HepG2 (cell line): ENCODE results near the gene SETD2. TPM values are rescaled to one million over a fixed set of nuclear protein-coding genes. Genes with fewer than 3 reads are reported as not detected.
"Not testable (repeated sequence)": the region's sequence is repeated elsewhere in the genome, so short reads cannot be mapped to it uniquely, and the experiment has no call there.

Experiments
- ATAC-seq: fragments of 200-7000 bp; cut with Tn5 transposase; 3 replicates; pipeline ENCODE4 v1.9.1; 2020; ENCODE audit warnings: mild to moderate bottlenecking, moderate library complexity
- BruUV-seq: library from RNA; stranded (reverse); fragments of 400-500 nt; replicated peaks from 2 replicates; lab custom pipeline; 2021; lab: Mats Ljungman, UMichigan
- CTCF ChIA-PET: fragments of 300-600 bp; formaldehyde crosslinking; extraction: SDS; loops from one replicate; lab custom pipeline; 2021; ENCODE audit warnings: low total read pairs, inconsistent platforms, low intra/inter-chr PET ratio; lab: Yijun Ruan, JAX
- POLR2A ChIA-PET: fragments of 350-600 bp; sonication (Branson Sonifier 250); formaldehyde crosslinking; loops from one replicate; lab custom pipeline; 2020; ENCODE audit warnings: antibody characterized with exemption, inconsistent platforms; lab: Yijun Ruan, JAX
- DNase-seq: peaks from one replicate; pipeline ENCODE4 v3.0.0-alpha.2; 2015; ENCODE audit warnings: low spot score
- FAIRE-seq: peaks from 3 replicates; lab custom pipeline; 2011; peaks lifted over from hg19 to GRCh38; lab: Jason Lieb, UNC
- H2AFZ ChIP-seq: one replicate; pipeline ENCODE4 v1.6.1; 2011; ENCODE audit warnings: low read length, inconsistent platforms
- H3K27ac ChIP-seq: fragments of 300-600 bp; 3 replicates; pipeline ENCODE4 v1.8.0; 2011; ENCODE audit warnings: mixed run types, mild to moderate bottlenecking, mixed read lengths, low read length, inconsistent platforms; ENCODE audit not compliant: insufficient read depth; ENCODE audit errors: extremely low read length
- H3K27me3 ChIP-seq, 2 experiments: fragments of 200-600 bp in 1 of 2; 2 replicates in 1 of 2; 3 replicates in 1 of 2; pipeline versions ENCODE4 v1.6.0 to v1.8.0; 2011; ENCODE audit warnings: low read length in 2 of 2, mild to moderate bottlenecking in 2 of 2, moderate library complexity in 2 of 2, inconsistent platforms in 1 of 2; ENCODE audit not compliant: insufficient read depth in 2 of 2, control insufficient read depth in 1 of 2
- H3K36me3 ChIP-seq, 2 experiments: fragments of 200-600 bp in 1 of 2; replicated peaks in 1 of 2; 2 replicates in 1 of 2; 3 replicates in 1 of 2; pipeline versions ENCODE4 v1.5.1 to v1.8.0; 2011; ENCODE audit warnings: low read length in 2 of 2, inconsistent platforms in 1 of 2; ENCODE audit not compliant: insufficient read depth in 2 of 2, control insufficient read depth in 1 of 2
- H3K4me1 ChIP-seq: 2 replicates; pipeline ENCODE4 v1.5.1; 2012; ENCODE audit warnings: low read length, inconsistent platforms; ENCODE audit not compliant: insufficient read depth
- H3K4me2 ChIP-seq: 2 replicates; pipeline ENCODE4 v1.6.0; 2011; ENCODE audit warnings: low read depth, low read length, inconsistent platforms
- H3K4me3 ChIP-seq, 3 experiments: fragments of 200-600 bp in 1 of 3; sonication (generic), shearing (Covaris generic) in 1 of 3; replicated peaks in 1 of 3; 2 replicates each; pipeline ENCODE4 v1.5.1; 2011 to 2016; ENCODE audit warnings: low read length in 3 of 3, inconsistent platforms in 2 of 3, low read depth in 2 of 3, mild to moderate bottlenecking in 2 of 3, control low read depth in 1 of 3, mixed read lengths in 1 of 3; ENCODE audit not compliant: insufficient read depth in 1 of 3
- H3K79me2 ChIP-seq: one replicate; pipeline ENCODE4 v1.6.1; 2011; ENCODE audit warnings: low read length, inconsistent platforms; ENCODE audit not compliant: insufficient read depth
- H3K9ac ChIP-seq: 2 replicates; pipeline ENCODE4 v1.6.0; 2011; ENCODE audit warnings: mild to moderate bottlenecking, low read depth, low read length, inconsistent platforms; ENCODE audit not compliant: insufficient read depth
- H3K9me3 ChIP-seq: 2 replicates; pipeline ENCODE4 v1.5.1; 2012; ENCODE audit warnings: mild to moderate bottlenecking, low read length
- H4K20me1 ChIP-seq: 2 replicates; pipeline ENCODE4 v1.6.0; 2011; ENCODE audit warnings: inconsistent platforms, mild to moderate bottlenecking, low read length, moderate library complexity; ENCODE audit not compliant: insufficient read depth
- AHR ChIP-seq: IDR thresholded peaks from 2 replicates; pipeline ENCODE4 v1.6.1; 2018; ENCODE audit warnings: missing genetic modification reagents, missing compliant biosample characterization
- ATF6 ChIP-seq: sonication (generic); formaldehyde crosslinking; conservative IDR thresholded peaks from 2 replicates; pipeline ENCODE4 v1.4.0; 2020; ENCODE audit warnings: missing genetic modification reagents
- FOXP4 ChIP-seq: sonication (generic); formaldehyde crosslinking; IDR thresholded peaks from 2 replicates; pipeline ENCODE4 v1.4.0; 2020; ENCODE audit warnings: missing genetic modification reagents
- HMGA1 ChIP-seq: sonication (generic); formaldehyde crosslinking; conservative IDR thresholded peaks from 2 replicates; pipeline ENCODE4 v1.4.0; 2020; ENCODE audit warnings: missing genetic modification reagents
- JUN ChIP-seq: sonication (generic); formaldehyde crosslinking; IDR thresholded peaks from 2 replicates; pipeline ENCODE4 v1.4.0; 2020; ENCODE audit warnings: mild to moderate bottlenecking, missing genetic modification reagents
- NR2F2 ChIP-seq: IDR thresholded peaks from 2 replicates; pipeline ENCODE4 v1.6.1; 2012; ENCODE audit warnings: low read depth, inconsistent platforms, borderline replicate concordance
- WIZ ChIP-seq: sonication (generic); formaldehyde crosslinking; IDR thresholded peaks from 2 replicates; pipeline ENCODE4 v1.5.1; 2020; ENCODE audit warnings: mild to moderate bottlenecking, missing genetic modification reagents
- ZBTB43 ChIP-seq: sonication (generic); formaldehyde crosslinking; conservative IDR thresholded peaks from 2 replicates; pipeline ENCODE4 v1.4.0; 2020; ENCODE audit warnings: missing genetic modification reagents
- ZMYM2 ChIP-seq: sonication (generic); formaldehyde crosslinking; IDR thresholded peaks from 2 replicates; pipeline ENCODE4 v1.8.0; 2022; ENCODE audit warnings: mild to moderate bottlenecking, missing genetic modification reagents
- ZNF562 ChIP-seq: sonication (generic); formaldehyde crosslinking; IDR thresholded peaks from 2 replicates; pipeline ENCODE4 v1.8.0; 2022; ENCODE audit warnings: missing genetic modification reagents, borderline replicate concordance
- ZNF749 ChIP-seq: sonication (generic); formaldehyde crosslinking; IDR thresholded peaks from 2 replicates; pipeline ENCODE4 v1.8.0; 2022; ENCODE audit warnings: mild to moderate bottlenecking, missing genetic modification reagents, moderate library complexity, borderline replicate concordance
- WGBS: methylation state at CpG from one replicate; pipeline ENCODE4 v1.1.6; 2017; ENCODE audit warnings: low lambda C conversion rate; 5-methylcytosine and 5-hydroxymethylcytosine counted together
- in situ Hi-C: cut with HindIII; loops from 2 replicates; pipeline ENCODE4 v1.10.0; 2017; ENCODE audit warnings: low pct_unique_long_range_greater_than_20kb; ENCODE audit not compliant: extremely low pct_ligation_motif_present
- intact Hi-C: fragments of 100-400 bp; cut with micrococcal nuclease; formaldehyde crosslinking; loops from one replicate; pipeline ENCODE4 v1.10.0; 2022; ENCODE audit not compliant: unreplicated experiment
- polyA plus RNA-seq, 8 experiments: library from polyadenylated mRNA; depleted of rRNA in 3 of 8; stranded (reverse) in 7 of 8; unstranded in 1 of 8; fragments of >200 nt; fragmentation: Illumina TruSeq in 4 of 8; extraction: Trizol in 4 of 8; gene quantifications; 2 replicates each; pipeline versions ENCODE4 v1.2.1 to v1.2.3, GENCODE V29; 2011 to 2016; ENCODE audit warnings: low read depth in 4 of 8, missing spikeins in 1 of 8, mixed read lengths in 1 of 8; ENCODE audit not compliant: insufficient read depth in 1 of 8
- total RNA-seq, 5 experiments: library from RNA; depleted of rRNA; stranded (reverse); fragments of >200 nt; fragmentation: Illumina TruSeq; extraction: Trizol; gene quantifications; 2 replicates each; pipeline ENCODE4 v1.2.3, GENCODE V29; 2016; ENCODE audit warnings: low read depth in 1 of 5

The SETD2 gene
- total and polyA plus RNA-seq, 2 of the 13 experiments (the other 11 are each of a cell fraction or from before 2014, with no cell fraction given), result 14.2 to 24.2 TPM

- TF ChIP-seq ATF6 (CRISPR knock-in tag), result no peak
Observed at GRCh38 chr3:47120138-47120537, 43.8 kb downstream of the SETD2 start (continued).

- BruUV-seq, FAIRE-seq, H3K4me2 ChIP-seq, H3K27ac ChIP-seq, H3K79me2 ChIP-seq, DNase-seq, H2AFZ ChIP-seq, H4K20me1 ChIP-seq, in situ Hi-C loops, intact Hi-C loops, POLR2A ChIA-PET, H3K9ac ChIP-seq, CTCF ChIA-PET, H3K4me1 ChIP-seq, ATAC-seq, H3K27me3 ChIP-seq, H3K4me3 ChIP-seq, H3K9me3 ChIP-seq: not testable (repeated sequence)
- WGBS, result 95% methylated on average over 5 of the region's 5 CpGs
- peaks cover 20 to 75% of the 10 kb centered on the region in 2 experiments for H3K36me3 ChIP-seq
Observed at GRCh38 chr3:47119387-47119786, 44.5 kb downstream of the SETD2 start.

GRCh38 chr3:47117807-47118364, 46.0 kb downstream of the SETD2 start:
- Histone ChIP-seq H3K79me2 (peaks cover 4% of the 10 kb centered on the region), H4K20me1 (no peaks in the 10 kb centered on the region), H3K36me3 (peaks cover 17 to 74% of the 10 kb centered on the region in 2 experiments), H3K27me3 (no peaks in the 10 kb centered on the region), H3K27ac (no peak overlapping the region), H3K9ac (no peak overlapping the region), H3K4me2 (no peak overlapping the region), H3K4me3 (no peak overlapping the region), H3K9me3 (no peaks in the 10 kb centered on the region), H3K4me1 (no peaks in the 10 kb centered on the region), H2AFZ (no peak overlapping the region)
- 95% methylated on average over 3 of the region's 3 CpGs for WGBS
- no peak for ATAC-seq
- intact Hi-C loops, result no loop called here
- no TSS peak for BruUV-seq
- no peak for FAIRE-seq
- POLR2A ChIA-PET, result no interaction called here
- CTCF ChIA-PET, result no interaction called here
- in situ Hi-C loops, result no loop called here
- no peak for DNase-seq
- TF ChIP-seq WIZ (no peak), ZMYM2 (CRISPR knock-in tag) (no peak), AHR (CRISPR knock-in tag) (no peak), HMGA1 (no peak), ZNF749 (CRISPR knock-in tag) (no peak), ZBTB43 (CRISPR knock-in tag) (no peak), NR2F2 (no peak), JUN (CRISPR knock-in tag) (no peak), FOXP4 (CRISPR knock-in tag) (no peak), ZNF562 (CRISPR knock-in tag) (no peak)
